Spleen (tissue), 11 donors: Measurements from ENCODE around the gene OR2AJ1. TPM values are rescaled to one million over a fixed set of nuclear protein-coding genes. Genes with fewer than 3 reads are reported as not detected.

ENCODE experiments used
- DNase-seq: peaks from one replicate; pipeline ENCODE4 v3.0.0-alpha.2; 2020
- H3K27ac ChIP-seq, 8 donors: fragments of 200-600 bp; sonication (generic) in 7 of 8; 1 replicate in 4 of 8; 2 replicates in 4 of 8; pipeline versions ENCODE4 v1.5.0 to v1.8.0; 2016 to 2021; ENCODE audit warnings: inconsistent platforms in 4 of 8, mild to moderate bottlenecking in 4 of 8, moderate library complexity in 1 of 8
- H3K27me3 ChIP-seq, 7 donors: fragments of 200-600 bp; sonication (generic) in 6 of 7; replicated peaks in 1 of 7; 1 replicate in 4 of 7; 2 replicates in 3 of 7; pipeline versions ENCODE4 v1.5.0 to v1.8.0; 2016 to 2021; ENCODE audit warnings: inconsistent platforms in 3 of 7, mild to moderate bottlenecking in 1 of 7
- H3K36me3 ChIP-seq, 6 donors: fragments of 200-600 bp; sonication (generic) in 5 of 6; 1 replicate in 4 of 6; 2 replicates in 2 of 6; pipeline versions ENCODE4 v1.5.0 to v1.8.0; 2016 to 2021; ENCODE audit warnings: inconsistent platforms in 2 of 6
- H3K4me1 ChIP-seq, 6 donors: fragments of 200-600 bp; sonication (generic) in 5 of 6; 1 replicate in 3 of 6; 2 replicates in 3 of 6; pipeline versions ENCODE4 v1.5.0 to v1.8.0; 2016 to 2021; ENCODE audit warnings: inconsistent platforms in 3 of 6
- H3K4me3 ChIP-seq, 8 donors: fragments of 200-600 bp; sonication (generic) in 7 of 8; 1 replicate in 4 of 8; 2 replicates in 4 of 8; pipeline versions ENCODE4 v1.5.0 to v1.8.0; 2016 to 2021; ENCODE audit warnings: inconsistent platforms in 4 of 8, mild to moderate bottlenecking in 4 of 8, moderate library complexity in 2 of 8
- H3K9me3 ChIP-seq, 8 donors: fragments of 200-600 bp; sonication (generic) in 7 of 8; 1 replicate in 4 of 8; 2 replicates in 4 of 8; pipeline versions ENCODE4 v1.5.0 to v1.8.0; 2016 to 2021; ENCODE audit warnings: inconsistent platforms in 4 of 8
- POLR2A ChIP-seq, 3 donors: fragments of 450-650 bp; IDR thresholded peaks; one replicate each; pipeline ENCODE4 v1.5.1; 2017; ENCODE audit warnings: antibody characterized with exemption in 3 of 3, mild to moderate bottlenecking in 1 of 3
- POLR2AphosphoS5 ChIP-seq, 3 donors: sonication (generic); formaldehyde crosslinking; IDR thresholded peaks; one replicate each; pipeline ENCODE4 v1.5.1; 2017; ENCODE audit warnings: antibody characterized with exemption in 3 of 3
- WGBS, 5 donors: extraction: QIAGEN DNeasy Blood & Tissue Kit in 3 of 5; methylation state at CpG; one replicate each; pipeline versions ENCODE4 v1.1.5 to v1.1.7; 2013 to 2018; 5-methylcytosine and 5-hydroxymethylcytosine counted together
- intact Hi-C: fragments of 100-400 bp; cut with DNase I; formaldehyde crosslinking; loops from one replicate; pipeline ENCODE4 v1.15.0; 2023; ENCODE audit warnings: low total_unique reads
- polyA plus RNA-seq, 3 donors: library from polyadenylated mRNA; stranded (reverse); fragments of 200-250 nt; gene quantifications; one replicate each; pipeline ENCODE4 v1.2.1, GENCODE V29; 2013
- total RNA-seq, 7 donors: library from RNA; depleted of rRNA in 3 of 7; stranded (reverse); fragments of >200 nt in 3 of 7; fragmentation: NEBNext Ultra II Directional in 4 of 7; extraction: Animal tissue kit (Norgen Biotek cat#: 25700) in 4 of 7; gene quantifications; one replicate each; pipeline versions ENCODE4 v1.1.0 to v1.2.1, GENCODE V29; 2016 to 2021
- TF ChIP-seq, protein P1 (sequence below), 11 experiments: fragments of 200-600 bp in 7 of 11; fragments of 450-650 bp in 4 of 11; sonication (generic) in 4 of 11; IDR thresholded peaks in 8 of 11; conservative IDR thresholded peaks in 3 of 11; 1 replicate in 7 of 11; 2 replicates in 4 of 11; pipeline versions ENCODE4 v1.4.0 to v1.8.0; 2016 to 2021; ENCODE audit warnings: antibody characterized with exemption in 11 of 11, inconsistent platforms in 4 of 11, mild to moderate bottlenecking in 1 of 11
- donor health status: healthy with polysubstance abuse.
- donor health status: DM: no; HTN: no; CAD: no; lungs with moderate emphysema.
- donor health status: DM: no; HTN: no; CAD: no.
- donor health status: Bipolar disorder and iron deficiency.
- donor health status: healthy.
- donor health status: DM: no; HTN: no; CAD: no.
- donor health status: DM: yes; HTN: yes; CAD: no.

OR2AJ1 gene
- total and polyA plus RNA-seq, 10 donors, result 0.03 to 2.1 (median 0.97) TPM; not detected in 3

DNA sequence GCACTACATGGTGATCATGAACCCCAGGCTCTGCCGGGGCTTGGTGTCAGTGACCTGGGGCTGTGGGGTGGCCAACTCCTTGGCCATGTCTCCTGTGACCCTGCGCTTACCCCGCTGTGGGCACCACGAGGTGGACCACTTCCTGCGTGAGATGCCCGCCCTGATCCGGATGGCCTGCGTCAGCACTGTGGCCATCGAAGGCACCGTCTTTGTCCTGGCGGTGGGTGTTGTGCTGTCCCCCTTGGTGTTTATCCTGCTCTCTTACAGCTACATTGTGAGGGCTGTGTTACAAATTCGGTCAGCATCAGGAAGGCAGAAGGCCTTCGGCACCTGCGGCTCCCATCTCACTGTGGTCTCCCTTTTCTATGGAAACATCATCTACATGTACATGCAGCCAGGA lies 28.7 kb upstream of the OR2AJ1 start:
- TF ChIP-seq, protein P1, sequence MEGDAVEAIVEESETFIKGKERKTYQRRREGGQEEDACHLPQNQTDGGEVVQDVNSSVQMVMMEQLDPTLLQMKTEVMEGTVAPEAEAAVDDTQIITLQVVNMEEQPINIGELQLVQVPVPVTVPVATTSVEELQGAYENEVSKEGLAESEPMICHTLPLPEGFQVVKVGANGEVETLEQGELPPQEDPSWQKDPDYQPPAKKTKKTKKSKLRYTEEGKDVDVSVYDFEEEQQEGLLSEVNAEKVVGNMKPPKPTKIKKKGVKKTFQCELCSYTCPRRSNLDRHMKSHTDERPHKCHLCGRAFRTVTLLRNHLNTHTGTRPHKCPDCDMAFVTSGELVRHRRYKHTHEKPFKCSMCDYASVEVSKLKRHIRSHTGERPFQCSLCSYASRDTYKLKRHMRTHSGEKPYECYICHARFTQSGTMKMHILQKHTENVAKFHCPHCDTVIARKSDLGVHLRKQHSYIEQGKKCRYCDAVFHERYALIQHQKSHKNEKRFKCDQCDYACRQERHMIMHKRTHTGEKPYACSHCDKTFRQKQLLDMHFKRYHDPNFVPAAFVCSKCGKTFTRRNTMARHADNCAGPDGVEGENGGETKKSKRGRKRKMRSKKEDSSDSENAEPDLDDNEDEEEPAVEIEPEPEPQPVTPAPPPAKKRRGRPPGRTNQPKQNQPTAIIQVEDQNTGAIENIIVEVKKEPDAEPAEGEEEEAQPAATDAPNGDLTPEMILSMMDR (IDR thresholded peaks at IDR 0.05 in 8 of 11, conservative IDR thresholded peaks at IDR 0.05 in 3 of 11), result no peak
- TF ChIP-seq POLR2A (IDR thresholded peaks at IDR 0.05), result no peak
- TF ChIP-seq POLR2AphosphoS5 (IDR thresholded peaks at IDR 0.05), result no peak
- H3K27ac ChIP-seq, result no peak overlapping the region
- intact Hi-C loops, result no loop called here
- no peak for DNase-seq
- peaks cover 0 to 42% (median 0%) of the 10 kb centered on the region in 8 donors for H3K9me3 ChIP-seq
- no peaks in the 10 kb centered on the region for H3K27me3 ChIP-seq
- WGBS, 5 donors, result 86 to 91% (median 88%) methylated on average over 13 to 14 of the region's 14 CpGs
- H3K36me3 ChIP-seq, result peaks cover 0 to 10% (median 0%) of the 10 kb centered on the region in 6 donors
- H3K4me1 ChIP-seq, result no peaks in the 10 kb centered on the region
- H3K4me3 ChIP-seq, result no peak overlapping the region

DNA sequence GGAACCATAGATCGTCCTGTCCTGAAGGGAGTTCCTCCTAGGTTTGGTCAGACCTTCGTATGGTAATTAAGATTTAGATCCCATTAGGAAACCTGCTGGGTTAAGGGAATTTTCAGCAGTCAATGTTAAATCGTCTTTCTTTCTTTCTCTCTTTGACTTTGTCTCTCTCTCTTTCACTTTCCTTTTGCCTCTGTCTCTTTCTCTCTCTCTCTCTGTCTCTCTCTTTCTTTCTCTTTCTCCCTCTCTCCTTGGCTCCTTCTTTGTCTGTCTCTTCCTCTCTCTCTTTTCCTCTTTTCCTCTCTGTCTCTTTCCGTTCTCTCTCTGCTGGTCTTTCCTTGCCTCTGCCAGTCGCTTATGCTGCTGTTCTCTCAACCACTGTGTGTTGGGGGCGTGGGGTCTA lies 20.6 kb upstream of the OR2AJ1 start:
- no peak for DNase-seq
- no peak overlapping the region for H3K27ac ChIP-seq
- TF ChIP-seq POLR2AphosphoS5 (IDR thresholded peaks at IDR 0.05) (no peak), POLR2A (IDR thresholded peaks at IDR 0.05) (no peak)
- TF ChIP-seq, protein P1 (IDR thresholded peaks at IDR 0.05 in 8 of 11, conservative IDR thresholded peaks at IDR 0.05 in 3 of 11), result no peak
- WGBS, 5 donors, result 79 to 86% (median 83%) methylated on average over 6 of the region's 6 CpGs
- no peaks in the 10 kb centered on the region for H3K27me3 ChIP-seq
- H3K4me1 ChIP-seq, result peaks cover 0 to 19% (median 3%) of the 10 kb centered on the region in 6 donors
- H3K36me3 ChIP-seq, result no peaks in the 10 kb centered on the region
- peaks cover 0 to 23% (median 7%) of the 10 kb centered on the region in 8 donors for H3K9me3 ChIP-seq
- H3K4me3 ChIP-seq, result no peak overlapping the region
- intact Hi-C loops, result no loop called here

GRCh38 chr1:247905181-247905580 lies 19.5 kb upstream of the OR2AJ1 start:
- Histone ChIP-seq H3K27me3 (no peaks in the 10 kb centered on the region), H3K27ac (no peak overlapping the region), H3K4me3 (no peak overlapping the region), H3K9me3 (peaks cover 0 to 16% (median 7%) of the 10 kb centered on the region in 8 donors), H3K36me3 (no peaks in the 10 kb centered on the region), H3K4me1 (peaks cover 0 to 19% (median 3%) of the 10 kb centered on the region in 6 donors)
- no peak for DNase-seq
- WGBS, 5 donors, result 80 to 89% (median 84%) methylated on average over 13 of the region's 13 CpGs
- intact Hi-C loops, result no loop called here
- TF ChIP-seq POLR2AphosphoS5 (IDR thresholded peaks at IDR 0.05), result no peak
- TF ChIP-seq POLR2A (IDR thresholded peaks at IDR 0.05), result no peak
- TF ChIP-seq, protein P1 (IDR thresholded peaks at IDR 0.05 in 8 of 11, conservative IDR thresholded peaks at IDR 0.05 in 3 of 11), result no peak

- H3K27ac ChIP-seq, result peak overlapping the region; percentile 32 to 82 (median 69)
- intact Hi-C loops, result no loop called here
- peaks cover 0 to 19% (median 3%) of the 10 kb centered on the region in 6 donors for H3K4me1 ChIP-seq
- peaks cover 0 to 15% (median 7%) of the 10 kb centered on the region in 8 donors for H3K9me3 ChIP-seq
- no peaks in the 10 kb centered on the region for H3K27me3 ChIP-seq
- no peaks in the 10 kb centered on the region for H3K36me3 ChIP-seq
- WGBS, 5 donors, result 15 to 28% (median 17%) methylated on average over 9 of the region's 9 CpGs
- TF ChIP-seq POLR2A (IDR thresholded peaks at IDR 0.05), result no peak
- no peak for TF ChIP-seq POLR2AphosphoS5 (IDR thresholded peaks at IDR 0.05)
- TF ChIP-seq, protein P1 (IDR thresholded peaks at IDR 0.05 in 8 of 11, conservative IDR thresholded peaks at IDR 0.05 in 3 of 11), result no peak
- no peak for DNase-seq
- peak overlapping the region; percentile 15 to 68 (median 28) for H3K4me3 ChIP-seq
These were observed 18.7 kb upstream of the OR2AJ1 start for GRCh38 chr1:247905910-247906503.
